Measurements from ENCODE around the gene FOXD2. TPM values are rescaled to one million over a fixed set of nuclear protein-coding genes. Genes with fewer than 3 reads are reported as not detected.

FOXD2 gene
- total and polyA plus RNA-seq, 2 of the 4 experiments (the other 2 are of a cell fraction): under 0.01 to 0.03 TPM

GRCh38 chr1:47423872-47424271 is 14.0 kb upstream of the FOXD2 start:
- peaks cover 9% of the 10 kb centered on the region; the same call in 1 of the 2 replicates for H3K27me3 ChIP-seq (ENCODE audit: control insufficient read depth, insufficient read depth, low read length)
- H3K56ac ChIP-seq (ENCODE audit: extremely low read depth, insufficient read depth, low read length): no peak overlapping the region
- DNase-seq: no peak
- no peak overlapping the region for H4K5ac ChIP-seq (ENCODE audit: low read depth, low read length)
- no peak overlapping the region for H3K18ac ChIP-seq (ENCODE audit: low read depth, low read length)
- H2BK120ac ChIP-seq (ENCODE audit: low read depth, low read length): no peak overlapping the region
- BruUV-seq (replicated peaks): no TSS peak
- H4K20me1 ChIP-seq (ENCODE audit: insufficient read depth, low read length): no peaks in the 10 kb centered on the region
- no peak overlapping the region for H2BK15ac ChIP-seq (ENCODE audit: low read depth, low read length)
- no peak overlapping the region for H3K4ac ChIP-seq (ENCODE audit: low read depth, low read length)
- in situ Hi-C loops (cut with MboI; ENCODE audit: low sequenced_read_pairs): loop anchor here (5.0 kb wide), 2 partner anchors 37 to 242 kb away; no protein-coding TSS in a partner anchor
- H3K4me3 ChIP-seq (ENCODE audit: insufficient read depth, low read depth, low read length): no peak overlapping the region
- WGBS, 2 experiments (ENCODE audit: extremely low coverage in 2 of 2, insufficient read length in 1 of 2): no CpG with 5 or more reads among the region's 2 CpGs
- intact Hi-C loops (cut with micrococcal nuclease): loop anchor here (1.0 kb wide), 3 partner anchors 36 to 245 kb away; no protein-coding TSS in a partner anchor
- no peaks in the 10 kb centered on the region for H3K4me1 ChIP-seq (ENCODE audit: control insufficient read depth, insufficient read depth, low read length)
- TF ChIP-seq CHD1 (IDR thresholded peaks at IDR 0.05; ENCODE audit: low read depth, low read length): no peak
- TF ChIP-seq MAFK (IDR thresholded peaks at IDR 0.05; ENCODE audit: low read depth, low read length): peak; percentile 21; the same call in 1 of the 2 replicates
- ATAC-seq (ENCODE audit: low read depth): no peak
- no peak overlapping the region for H4K91ac ChIP-seq (ENCODE audit: insufficient read depth, low read depth, low read length)
- H3K9me3 ChIP-seq (ENCODE audit: control insufficient read depth, insufficient read depth, low read length): no peaks in the 10 kb centered on the region
- no peak overlapping the region for H3K23ac ChIP-seq (ENCODE audit: low read depth, low read length)
- no peak overlapping the region for H3K27ac ChIP-seq (ENCODE audit: insufficient read depth, low read length)
- ChIA-PET POLR2A (ENCODE audit: unreplicated experiment) (no interaction called here), CTCF (interaction anchor here (1.2 to 2.1 kb wide), 5 partner anchors 9 to 245 kb away, joined by 3 to 12 read pairs (median 4); no protein-coding TSS in a partner anchor)
- no peak overlapping the region for H2AK9ac ChIP-seq (replicated peaks; ENCODE audit: low read depth, low read length, poor library complexity)
- H3K9ac ChIP-seq (ENCODE audit: low read depth, low read length): no peak overlapping the region
- H2AFZ ChIP-seq (replicated peaks; ENCODE audit: low read length, poor library complexity): no peak overlapping the region
- no peaks in the 10 kb centered on the region for H3K36me3 ChIP-seq (ENCODE audit: control insufficient read depth, insufficient read depth, low read length)
- dilution Hi-C loops (cut with HindIII; ENCODE audit: low sequenced_read_pairs, unreplicated experiment): no loop called here
- H2BK5ac ChIP-seq (ENCODE audit: low read depth, low read length, poor library complexity, severe bottlenecking): no peak overlapping the region
- no peaks in the 10 kb centered on the region for H3K9me1 ChIP-seq (ENCODE audit: insufficient read depth, low read length)
- no peak overlapping the region for H4K8ac ChIP-seq (ENCODE audit: low read depth in 2 of 2, low read length in 2 of 2)
- no peaks in the 10 kb centered on the region for H3K79me1 ChIP-seq (ENCODE audit: low read depth in 1 of 2, low read length in 2 of 2)
- H3K14ac ChIP-seq (replicated peaks; ENCODE audit: low read depth, low read length): no peak overlapping the region
- H2BK20ac ChIP-seq (ENCODE audit: low read depth, low read length): no peak overlapping the region
- H3K4me2 ChIP-seq (ENCODE audit: low read depth, low read length): no peak overlapping the region
- no peak overlapping the region for H2AK5ac ChIP-seq (ENCODE audit: low read depth, low read length)

All from IMR-90 (cell line).